Prostate gland (tissue), 2 donors: ENCODE results near the gene MAP3K4.

Experiments
- POLR2A ChIP-seq: fragments of 450-650 bp; IDR thresholded peaks from one replicate; pipeline ENCODE4 v1.6.1; 2016; ENCODE audit warnings: antibody characterized with exemption, mild to moderate bottlenecking
- POLR2AphosphoS5 ChIP-seq: sonication (generic); formaldehyde crosslinking; IDR thresholded peaks from one replicate; pipeline ENCODE4 v1.6.1; 2017; ENCODE audit warnings: antibody characterized with exemption
- TF ChIP-seq, protein P1 (sequence below), 4 experiments: fragments of 200-600 bp in 2 of 4; fragments of 450-650 bp in 2 of 4; sonication (generic) in 2 of 4; IDR thresholded peaks; 1 replicate in 3 of 4; 2 replicates in 1 of 4; pipeline ENCODE4 v1.5.1; 2016 to 2019; ENCODE audit warnings: antibody characterized with exemption in 4 of 4, mild to moderate bottlenecking in 2 of 4, moderate library complexity in 2 of 4

DNA sequence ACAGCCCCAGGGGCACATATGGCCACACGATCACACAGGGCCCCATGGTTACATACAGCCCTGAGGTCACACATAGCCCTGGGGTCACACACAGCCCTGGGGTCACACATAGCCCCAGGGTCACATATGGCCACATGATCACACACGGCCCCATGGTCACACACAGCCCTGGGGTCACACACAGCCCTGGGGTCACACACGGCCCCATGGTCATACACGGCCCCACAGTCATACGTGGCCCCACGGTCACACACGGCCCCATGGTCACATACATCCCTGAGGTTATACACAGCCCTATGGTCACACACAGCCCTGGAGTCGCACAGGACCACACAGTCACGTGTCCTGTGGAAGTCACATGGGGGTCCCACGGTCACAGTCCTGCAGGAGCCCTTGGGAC, 162.2 kb downstream of the MAP3K4 start:
- TF ChIP-seq, protein P1, sequence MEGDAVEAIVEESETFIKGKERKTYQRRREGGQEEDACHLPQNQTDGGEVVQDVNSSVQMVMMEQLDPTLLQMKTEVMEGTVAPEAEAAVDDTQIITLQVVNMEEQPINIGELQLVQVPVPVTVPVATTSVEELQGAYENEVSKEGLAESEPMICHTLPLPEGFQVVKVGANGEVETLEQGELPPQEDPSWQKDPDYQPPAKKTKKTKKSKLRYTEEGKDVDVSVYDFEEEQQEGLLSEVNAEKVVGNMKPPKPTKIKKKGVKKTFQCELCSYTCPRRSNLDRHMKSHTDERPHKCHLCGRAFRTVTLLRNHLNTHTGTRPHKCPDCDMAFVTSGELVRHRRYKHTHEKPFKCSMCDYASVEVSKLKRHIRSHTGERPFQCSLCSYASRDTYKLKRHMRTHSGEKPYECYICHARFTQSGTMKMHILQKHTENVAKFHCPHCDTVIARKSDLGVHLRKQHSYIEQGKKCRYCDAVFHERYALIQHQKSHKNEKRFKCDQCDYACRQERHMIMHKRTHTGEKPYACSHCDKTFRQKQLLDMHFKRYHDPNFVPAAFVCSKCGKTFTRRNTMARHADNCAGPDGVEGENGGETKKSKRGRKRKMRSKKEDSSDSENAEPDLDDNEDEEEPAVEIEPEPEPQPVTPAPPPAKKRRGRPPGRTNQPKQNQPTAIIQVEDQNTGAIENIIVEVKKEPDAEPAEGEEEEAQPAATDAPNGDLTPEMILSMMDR (IDR thresholded peaks at IDR 0.05): no peak
- TF ChIP-seq POLR2A: no peak
- no peak for TF ChIP-seq POLR2AphosphoS5
